ENCODE results near the gene SLBP.

DNA sequence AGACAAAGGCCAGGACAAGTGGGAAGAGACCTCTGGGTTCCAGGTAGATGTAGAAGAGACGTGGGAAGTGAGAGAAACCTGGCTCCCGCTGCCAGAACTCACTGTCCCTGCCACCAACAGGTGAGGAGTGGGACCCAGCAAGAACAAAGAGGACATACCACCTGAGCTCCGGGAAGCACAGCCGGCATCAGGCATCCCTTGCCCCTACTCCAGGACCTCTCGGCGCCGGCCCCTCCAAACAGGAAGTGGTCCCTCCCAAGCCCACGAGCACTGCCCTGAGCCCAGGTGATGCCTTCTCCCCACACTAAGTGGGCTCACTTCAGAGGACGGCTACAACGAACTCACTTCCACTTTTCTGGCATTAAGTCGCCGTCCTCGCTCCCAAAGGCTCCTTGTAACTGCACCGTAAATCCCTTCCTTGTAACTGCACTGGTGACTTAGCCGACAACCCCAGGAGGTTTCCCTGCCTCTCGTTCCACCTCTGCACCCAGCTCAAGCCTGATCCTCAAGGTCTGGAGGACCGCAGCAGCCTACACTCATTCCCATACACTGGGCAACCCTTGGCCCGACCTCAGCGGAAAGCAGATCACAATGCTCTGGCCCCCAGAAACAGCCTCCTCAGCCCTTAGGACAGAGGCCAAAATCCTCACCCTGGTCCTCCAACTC is 36.9 kb downstream of the SLBP start:
- no peak for TF ChIP-seq POLR2A (IDR thresholded peaks at IDR 0.05)
- TF ChIP-seq, protein P1, sequence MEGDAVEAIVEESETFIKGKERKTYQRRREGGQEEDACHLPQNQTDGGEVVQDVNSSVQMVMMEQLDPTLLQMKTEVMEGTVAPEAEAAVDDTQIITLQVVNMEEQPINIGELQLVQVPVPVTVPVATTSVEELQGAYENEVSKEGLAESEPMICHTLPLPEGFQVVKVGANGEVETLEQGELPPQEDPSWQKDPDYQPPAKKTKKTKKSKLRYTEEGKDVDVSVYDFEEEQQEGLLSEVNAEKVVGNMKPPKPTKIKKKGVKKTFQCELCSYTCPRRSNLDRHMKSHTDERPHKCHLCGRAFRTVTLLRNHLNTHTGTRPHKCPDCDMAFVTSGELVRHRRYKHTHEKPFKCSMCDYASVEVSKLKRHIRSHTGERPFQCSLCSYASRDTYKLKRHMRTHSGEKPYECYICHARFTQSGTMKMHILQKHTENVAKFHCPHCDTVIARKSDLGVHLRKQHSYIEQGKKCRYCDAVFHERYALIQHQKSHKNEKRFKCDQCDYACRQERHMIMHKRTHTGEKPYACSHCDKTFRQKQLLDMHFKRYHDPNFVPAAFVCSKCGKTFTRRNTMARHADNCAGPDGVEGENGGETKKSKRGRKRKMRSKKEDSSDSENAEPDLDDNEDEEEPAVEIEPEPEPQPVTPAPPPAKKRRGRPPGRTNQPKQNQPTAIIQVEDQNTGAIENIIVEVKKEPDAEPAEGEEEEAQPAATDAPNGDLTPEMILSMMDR (IDR thresholded peaks at IDR 0.05): no peak

Data from adrenal gland (tissue), 5 donors.